Panc1 (cell line): ENCODE measurements around the gene GPR84.

Experiments
- REST ChIP-seq, 2 experiments: IDR thresholded peaks; 2 replicates each; pipeline ENCODE4 v1.6.1; 2011 to 2012; ENCODE audit warnings: low read depth in 2 of 2, control low read depth in 1 of 2, low read length in 1 of 2, mild to moderate bottlenecking in 1 of 2, moderate library complexity in 1 of 2; ENCODE audit not compliant: insufficient read depth in 1 of 2
- TF ChIP-seq, protein P1 (sequence below): fragments of 450-650 bp; IDR thresholded peaks from 2 replicates; pipeline ENCODE4 v1.5.1; 2017; ENCODE audit warnings: mild to moderate bottlenecking

DNA sequence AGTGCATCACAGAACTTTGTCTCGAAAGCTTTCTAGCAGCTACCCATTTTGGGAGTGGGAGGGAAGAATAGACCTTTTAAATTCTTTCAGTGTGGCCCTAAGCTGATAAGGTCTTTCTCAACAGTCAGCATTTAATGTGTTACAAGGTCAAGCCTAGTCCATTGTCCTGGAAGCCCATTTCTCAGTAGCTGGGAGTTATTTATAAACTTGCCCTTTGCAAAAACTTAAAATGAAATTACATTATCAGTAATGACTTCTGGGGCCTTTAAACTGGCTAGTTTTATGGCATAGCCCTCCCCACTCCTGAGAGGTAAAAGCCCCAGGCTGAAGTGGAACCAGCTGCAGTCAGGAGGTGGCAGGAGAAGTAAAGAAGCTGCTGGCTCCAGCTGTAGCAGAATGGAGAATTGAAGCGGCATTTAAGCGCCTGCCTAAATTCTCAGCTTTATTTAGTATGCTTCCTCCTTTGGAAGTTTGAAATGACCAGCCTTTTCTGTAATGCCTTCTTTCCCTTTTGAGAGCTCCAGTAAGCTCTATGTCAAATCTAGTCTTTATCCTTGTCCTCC is 26.9 kb downstream of the GPR84 start:
- TF ChIP-seq, protein P1, sequence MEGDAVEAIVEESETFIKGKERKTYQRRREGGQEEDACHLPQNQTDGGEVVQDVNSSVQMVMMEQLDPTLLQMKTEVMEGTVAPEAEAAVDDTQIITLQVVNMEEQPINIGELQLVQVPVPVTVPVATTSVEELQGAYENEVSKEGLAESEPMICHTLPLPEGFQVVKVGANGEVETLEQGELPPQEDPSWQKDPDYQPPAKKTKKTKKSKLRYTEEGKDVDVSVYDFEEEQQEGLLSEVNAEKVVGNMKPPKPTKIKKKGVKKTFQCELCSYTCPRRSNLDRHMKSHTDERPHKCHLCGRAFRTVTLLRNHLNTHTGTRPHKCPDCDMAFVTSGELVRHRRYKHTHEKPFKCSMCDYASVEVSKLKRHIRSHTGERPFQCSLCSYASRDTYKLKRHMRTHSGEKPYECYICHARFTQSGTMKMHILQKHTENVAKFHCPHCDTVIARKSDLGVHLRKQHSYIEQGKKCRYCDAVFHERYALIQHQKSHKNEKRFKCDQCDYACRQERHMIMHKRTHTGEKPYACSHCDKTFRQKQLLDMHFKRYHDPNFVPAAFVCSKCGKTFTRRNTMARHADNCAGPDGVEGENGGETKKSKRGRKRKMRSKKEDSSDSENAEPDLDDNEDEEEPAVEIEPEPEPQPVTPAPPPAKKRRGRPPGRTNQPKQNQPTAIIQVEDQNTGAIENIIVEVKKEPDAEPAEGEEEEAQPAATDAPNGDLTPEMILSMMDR = no peak
- TF ChIP-seq REST (IDR thresholded peaks at IDR 0.05; ENCODE audit: insufficient read depth in 1 of 2, low read depth in 2 of 2, low read length in 1 of 2) = no peak
